IPS-NIHi7 (cell line): ENCODE results near the gene SPDL1.
"Not testable (repeated sequence)": the region's sequence is repeated elsewhere in the genome, so short reads cannot be mapped to it uniquely, and the experiment has no call there.

Experiments used
- DNase-seq: peaks from one replicate; pipeline ENCODE4 v3.0.0; 2012; ENCODE audit warnings: mixed read lengths; ENCODE audit errors: extremely low spot score

The SPDL1 gene

GRCh38 chr5:169571355-169571754, 12.2 kb upstream of the SPDL1 start:
- DNase-seq: no peak

DNA sequence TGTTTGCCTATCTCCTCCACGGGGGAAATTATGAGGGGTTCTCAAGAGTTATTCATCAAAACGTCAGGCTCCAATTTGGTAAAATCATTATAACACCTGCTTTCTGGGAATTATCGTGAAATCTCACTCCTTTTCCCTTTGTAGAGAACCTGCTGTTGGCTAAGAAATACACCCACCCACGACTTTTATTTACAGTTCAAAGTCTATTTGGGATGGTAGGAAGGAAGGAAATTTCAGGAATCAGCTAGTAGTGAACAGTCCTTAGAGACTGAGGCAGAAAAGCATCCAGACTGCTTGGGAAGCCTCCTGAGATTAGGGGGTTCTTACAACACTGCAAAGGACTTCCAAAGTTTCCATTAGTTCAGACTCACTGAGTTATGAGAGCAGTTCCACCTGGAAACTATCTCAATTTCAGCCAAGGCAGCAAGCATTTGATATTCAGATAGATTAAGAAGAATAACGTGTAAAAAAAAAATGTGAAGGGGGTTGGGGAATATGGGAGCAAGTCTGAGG, 9.4 kb upstream of the SPDL1 start:
- no peak for DNase-seq

DNA sequence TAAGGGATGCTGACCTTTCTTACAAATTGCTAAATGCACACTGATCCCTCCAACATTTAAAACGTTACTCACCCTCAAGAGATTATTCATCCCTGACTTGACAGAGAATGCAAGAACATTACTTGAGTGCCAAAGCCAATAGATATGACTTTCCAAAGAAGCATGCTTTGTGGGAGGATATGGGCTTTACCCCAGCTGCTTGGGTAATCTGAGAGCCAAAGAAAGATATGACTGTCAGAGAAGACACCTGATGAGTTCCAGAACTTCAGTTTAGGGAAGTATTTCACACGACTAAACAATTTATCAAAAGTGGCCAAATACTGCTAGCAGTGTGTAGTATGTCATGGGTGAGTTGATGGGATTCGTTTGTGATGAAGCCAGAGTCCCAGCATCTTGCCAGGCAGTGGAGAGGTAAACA, 7.4 kb upstream of the SPDL1 start:
- DNase-seq: no peak

DNA sequence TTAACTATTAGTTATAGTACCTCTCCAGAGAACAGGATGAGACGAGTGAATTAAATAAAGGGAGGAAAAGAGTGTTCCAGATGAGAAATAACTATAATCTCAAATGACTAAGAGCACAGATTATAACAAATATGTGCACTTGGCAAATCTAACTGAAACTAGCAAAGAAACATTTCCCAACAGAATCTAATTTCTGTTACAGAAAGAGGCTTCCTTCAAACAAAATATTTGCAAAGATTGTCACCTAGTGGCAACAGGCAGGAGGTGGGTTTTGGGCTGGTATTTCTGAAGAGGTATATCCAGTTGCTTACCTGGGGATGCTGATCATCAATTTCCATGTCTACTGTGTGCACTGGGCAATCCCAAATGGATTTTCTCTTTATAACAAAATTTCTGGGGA, 5.6 kb upstream of the SPDL1 start:
- DNase-seq: peak; percentile 15

GRCh38 chr5:169580964-169581363, 2.6 kb upstream of the SPDL1 start:
- DNase-seq: no peak

DNA sequence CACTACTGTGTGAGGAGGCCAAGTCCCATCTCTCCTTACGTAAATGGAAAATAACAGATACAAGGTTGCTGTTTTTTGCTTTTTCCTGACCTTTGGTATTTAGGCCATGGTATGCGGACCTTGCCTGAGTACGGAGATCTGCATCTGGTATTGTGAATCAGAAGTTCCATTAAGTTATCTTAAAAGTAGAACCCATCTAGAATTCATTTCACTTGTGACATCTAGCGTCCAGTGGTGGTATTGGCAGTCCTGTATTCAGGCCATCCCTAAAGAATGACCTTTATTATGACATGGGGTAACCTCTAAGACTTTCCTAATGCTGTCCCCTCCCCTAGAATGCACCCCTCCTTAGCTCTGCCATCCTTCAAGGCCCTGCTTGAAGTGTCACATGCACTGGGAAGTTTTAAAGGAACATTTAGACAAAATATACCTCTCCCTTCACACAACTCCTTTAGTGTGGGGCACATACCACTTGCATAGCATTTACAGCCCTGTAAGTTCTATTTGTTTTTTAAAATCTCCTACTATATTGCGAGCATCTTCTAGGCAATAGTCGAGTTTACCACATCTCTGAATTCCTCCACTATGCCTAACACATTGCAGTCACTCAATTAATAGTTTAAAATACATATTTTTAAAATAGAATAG, 1.9 kb upstream of the SPDL1 start:
- peak; percentile 56 for DNase-seq

DNA sequence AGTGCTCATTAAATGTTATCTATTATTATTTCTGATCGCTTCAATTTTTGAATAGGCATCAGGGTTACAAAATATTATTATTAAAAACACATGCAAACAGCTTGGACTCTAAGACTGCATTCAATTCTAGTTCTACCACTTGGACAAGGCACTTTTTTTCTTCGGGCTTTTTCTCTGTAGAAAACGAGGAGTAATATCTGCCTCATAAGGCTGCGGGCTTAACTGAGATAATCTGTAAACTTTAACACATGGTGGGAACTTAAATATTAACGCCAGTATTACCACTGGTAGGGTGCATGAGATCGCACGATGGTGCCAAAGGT, 511 bp upstream of the SPDL1 start:
- DNase-seq: no peak

GRCh38 chr5:169584998-169585451, 1.5 kb downstream of the SPDL1 start:
- DNase-seq: no peak

GRCh38 chr5:169590602-169591001, 7.0 kb downstream of the SPDL1 start:
- DNase-seq: no peak

GRCh38 chr5:169591636-169592035, 8.1 kb downstream of the SPDL1 start:
- DNase-seq: no peak

DNA sequence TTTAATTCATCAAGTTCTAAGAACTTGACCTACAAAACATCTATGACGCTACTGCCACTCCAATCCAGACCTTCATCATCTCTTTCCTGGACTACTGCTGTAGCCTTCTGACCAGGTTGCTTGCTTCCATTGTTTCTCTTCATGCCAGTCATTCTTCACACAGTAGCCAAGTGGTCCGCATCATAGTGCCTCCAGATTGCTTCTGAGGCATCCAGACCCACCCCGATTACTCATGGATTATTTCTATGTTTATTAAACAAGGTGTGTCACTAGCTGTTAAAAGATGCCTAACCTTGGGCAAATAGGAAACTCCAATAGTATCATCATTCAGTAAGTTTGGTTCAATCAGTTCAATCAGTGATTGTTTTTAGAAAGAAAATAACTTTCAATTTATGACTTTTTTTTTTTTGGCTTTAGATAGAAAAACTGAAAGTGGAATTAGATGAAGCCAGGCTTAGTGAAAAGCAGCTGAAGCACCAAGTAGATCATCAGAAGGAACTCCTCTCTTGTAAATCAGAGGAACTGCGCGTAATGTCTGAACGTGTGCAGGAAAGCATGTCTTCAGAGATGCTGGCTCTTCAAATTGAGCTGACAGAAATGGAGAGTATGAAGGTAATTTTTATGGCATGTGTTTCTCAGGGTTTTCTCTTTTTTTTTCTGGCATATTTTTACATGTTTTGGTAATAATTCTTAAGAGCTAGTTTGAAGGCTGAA, 9.5 kb downstream of the SPDL1 start:
- DNase-seq: no peak

DNA sequence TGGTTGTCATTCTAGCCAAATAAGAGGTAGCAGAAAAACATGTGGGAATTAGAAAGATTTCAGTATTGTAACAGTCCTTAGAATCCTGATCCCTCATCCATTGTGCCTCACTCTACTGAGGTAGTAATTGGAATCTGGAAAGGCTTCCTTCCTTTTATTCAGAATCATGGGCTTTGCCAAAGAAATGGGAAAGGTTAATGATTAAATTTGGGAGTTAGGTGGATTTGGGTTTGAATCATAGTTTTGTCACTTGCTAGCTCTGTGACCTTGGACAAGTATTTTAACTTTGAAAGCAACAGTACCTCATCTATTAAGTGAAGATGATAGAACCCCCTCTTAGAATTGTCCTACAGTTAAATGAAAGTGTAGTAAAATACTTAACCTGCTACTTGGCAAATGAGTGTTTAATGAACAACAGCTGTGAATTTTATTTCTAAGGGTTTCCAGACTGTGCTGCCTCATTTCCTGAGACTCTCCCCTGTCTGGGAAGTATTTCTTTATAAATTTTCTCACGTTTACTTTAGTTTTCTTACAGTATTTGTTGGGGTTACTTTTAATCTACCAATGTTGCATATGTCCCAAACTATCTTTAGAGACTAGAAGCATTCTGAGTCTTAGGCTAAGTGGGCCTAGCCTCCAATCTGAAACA, 11.7 kb downstream of the SPDL1 start:
- DNase-seq: no peak

GRCh38 chr5:169599451-169599850, 15.9 kb downstream of the SPDL1 start:
- DNase-seq: no peak

DNA sequence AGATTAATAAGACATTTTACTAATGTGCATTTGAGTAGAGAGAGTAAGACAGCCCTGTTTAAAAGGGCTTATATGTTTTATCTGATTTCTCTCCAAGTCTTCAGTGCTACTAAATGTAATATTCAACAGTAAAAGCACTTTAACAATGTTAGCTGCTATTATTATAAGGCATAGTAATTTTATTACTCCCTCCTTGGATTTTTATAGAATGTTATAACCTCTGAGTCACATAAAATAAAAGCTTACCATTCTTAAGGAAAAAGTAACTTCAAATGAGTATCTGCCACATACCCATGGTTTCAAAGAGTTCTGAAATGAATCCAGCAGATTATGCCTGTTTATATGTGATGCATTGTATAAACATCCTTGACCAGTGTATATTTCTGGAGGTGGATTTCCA, 19.0 kb downstream of the SPDL1 start:
- no peak for DNase-seq

DNA sequence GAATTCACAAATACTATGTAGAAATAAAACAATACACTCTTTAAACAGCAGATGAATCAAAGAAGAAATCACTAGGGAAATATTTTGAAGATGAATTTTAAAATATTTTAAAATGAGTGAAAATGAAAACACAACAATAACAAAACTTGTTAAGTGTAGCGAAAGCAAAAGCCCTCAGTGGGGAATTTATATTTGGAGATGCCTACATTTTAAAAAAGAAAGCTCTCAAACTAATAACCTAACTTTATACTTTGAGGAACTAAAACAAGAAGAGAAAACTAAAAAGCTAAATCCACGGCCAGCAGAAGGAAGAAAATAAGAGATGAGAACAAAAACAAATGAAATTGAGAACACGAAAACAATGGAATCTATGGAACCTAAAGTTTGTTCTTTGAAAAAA, 22.7 kb downstream of the SPDL1 start:
- DNase-seq: no peak

DNA sequence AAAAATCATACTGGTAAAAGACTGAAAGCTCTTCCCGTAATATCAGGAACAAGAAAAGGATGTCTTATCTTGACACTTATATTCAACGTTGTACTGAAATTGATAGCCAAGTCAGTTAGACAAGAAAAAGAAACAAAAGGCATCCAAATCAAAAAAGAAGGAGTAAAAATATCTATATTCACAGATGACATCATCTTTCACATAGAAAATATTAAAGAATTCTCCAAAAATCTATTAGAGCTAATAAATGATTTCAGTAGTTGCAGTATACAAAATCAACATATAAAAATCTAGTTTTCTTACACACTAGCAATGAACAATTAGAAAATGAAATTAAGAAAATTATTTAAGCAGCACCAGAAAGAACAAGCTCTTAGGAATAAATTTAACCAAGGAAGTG, 24.3 kb downstream of the SPDL1 start:
- no peak for DNase-seq

- no peak for DNase-seq
These were observed 26.1 kb downstream of the SPDL1 start for GRCh38 chr5:169609716-169610115.

GRCh38 chr5:169610606-169611005, 27.0 kb downstream of the SPDL1 start:
- no peak for DNase-seq

DNA sequence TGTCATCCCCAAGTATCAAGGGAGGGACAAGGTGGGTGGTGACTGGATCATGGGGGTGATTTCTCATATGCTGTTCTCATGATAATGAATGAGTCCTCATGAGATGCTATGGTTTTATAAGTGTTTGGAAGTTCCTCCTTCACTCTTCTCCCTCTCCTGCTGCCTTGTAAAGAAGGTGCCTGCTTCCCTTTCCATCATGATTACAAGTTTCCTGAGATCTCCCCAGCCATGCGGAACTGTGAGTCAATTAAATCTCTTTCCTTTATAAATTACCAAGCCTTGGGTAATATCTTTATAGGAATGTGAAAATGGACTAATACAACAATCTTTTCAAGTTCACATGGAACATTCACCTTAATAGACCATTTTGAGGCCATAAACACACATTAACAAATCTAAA, 32.0 kb downstream of the SPDL1 start:
- no peak for DNase-seq

GRCh38 chr5:169624307-169624706, 40.7 kb downstream of the SPDL1 start:
- not testable (repeated sequence) for DNase-seq

DNA sequence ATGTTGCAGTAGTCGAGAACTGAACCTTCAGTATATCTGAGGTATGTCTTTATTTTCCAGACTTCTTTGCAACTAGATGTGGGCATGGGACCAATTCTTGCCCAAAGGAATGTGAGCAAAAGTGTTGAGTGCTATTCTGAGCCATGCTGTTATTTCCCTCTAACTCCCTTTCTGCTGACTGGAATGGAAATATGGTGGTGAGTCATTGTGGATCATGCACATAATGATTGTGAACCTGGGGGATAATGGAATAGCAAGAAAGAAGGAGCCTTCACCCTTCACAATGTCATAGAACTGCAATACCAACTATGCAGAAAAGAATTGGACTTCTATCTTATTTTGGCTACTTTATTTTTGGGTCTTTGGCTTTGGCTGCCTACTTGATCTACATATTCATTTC, 43.2 kb downstream of the SPDL1 start:
- no peak for DNase-seq

DNA sequence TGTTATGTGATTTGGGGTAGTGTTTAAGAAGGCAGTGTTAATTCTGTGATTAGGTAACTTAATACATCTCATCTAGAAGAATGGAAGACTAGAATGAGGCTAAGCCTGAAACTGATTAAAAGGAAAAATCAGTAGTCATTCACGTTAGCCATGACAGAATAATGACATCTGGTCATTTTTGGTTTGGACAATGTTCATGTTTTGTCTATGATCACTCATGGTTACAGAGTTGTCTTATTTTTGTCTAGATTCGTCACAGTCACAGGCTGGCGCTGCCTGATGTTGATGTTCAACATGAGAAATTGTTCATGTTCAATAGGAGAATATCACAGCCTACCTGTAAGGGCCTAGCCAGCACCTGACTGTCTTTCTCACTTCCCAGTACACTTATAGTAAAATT, 44.0 kb downstream of the SPDL1 start:
- DNase-seq: no peak

DNA sequence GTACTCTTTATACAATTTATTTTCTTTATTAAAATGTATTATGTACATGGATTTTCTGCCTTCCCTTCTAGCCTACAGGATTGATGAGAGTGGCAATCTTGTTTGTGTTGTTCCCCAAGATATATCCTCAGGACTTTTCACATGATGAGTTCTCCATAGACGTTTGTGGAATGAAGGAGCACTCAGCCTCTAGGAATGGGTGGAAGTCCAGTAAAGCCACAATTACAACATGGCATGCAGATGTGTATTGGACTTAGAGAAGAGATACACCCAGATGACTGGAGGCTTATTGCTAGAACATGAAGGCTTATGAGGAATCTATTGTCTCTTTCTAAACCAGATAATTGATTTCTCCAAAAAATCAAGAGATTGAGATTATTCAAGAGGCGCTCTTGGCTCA, 45.3 kb downstream of the SPDL1 start:
- no peak for DNase-seq
